ENCODE measurements around the gene TMEM163.

DNA sequence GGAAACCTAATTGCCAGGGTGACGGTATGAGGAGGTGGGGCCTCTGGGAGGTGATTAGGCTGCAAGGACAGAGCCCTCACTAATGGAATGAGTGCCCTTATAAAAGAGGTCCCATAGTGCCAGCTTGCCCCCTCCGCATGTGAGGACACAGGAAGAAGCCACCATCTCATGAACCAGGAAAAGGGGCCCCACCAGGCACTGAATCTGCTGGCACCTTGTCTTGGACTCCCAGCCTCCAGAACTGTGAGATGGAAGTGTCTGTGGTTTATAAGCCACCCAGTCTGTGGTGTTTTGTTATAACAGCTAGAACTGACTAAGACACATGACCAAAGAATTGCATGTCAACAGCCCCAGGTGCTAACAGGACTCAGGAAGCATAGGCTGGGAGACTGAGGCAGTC lies 250.6 kb downstream of the TMEM163 start:
- TF ChIP-seq, protein P1, sequence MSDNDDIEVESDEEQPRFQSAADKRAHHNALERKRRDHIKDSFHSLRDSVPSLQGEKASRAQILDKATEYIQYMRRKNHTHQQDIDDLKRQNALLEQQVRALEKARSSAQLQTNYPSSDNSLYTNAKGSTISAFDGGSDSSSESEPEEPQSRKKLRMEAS (IDR thresholded peaks at IDR 0.05) = no peak
- no peak for TF ChIP-seq CEBPB (IDR thresholded peaks at IDR 0.05)
- TF ChIP-seq RAD21 (IDR thresholded peaks at IDR 0.05; ENCODE audit: low read depth) = no peak
- no peak for TF ChIP-seq TAF1 (IDR thresholded peaks at IDR 0.05; ENCODE audit: low read depth)
- no peak for TF ChIP-seq ZBTB7A (IDR thresholded peaks at IDR 0.05; ENCODE audit: low read depth)
- no peak for TF ChIP-seq EP300 (IDR thresholded peaks at IDR 0.05; ENCODE audit: borderline replicate concordance)
- no peak for TF ChIP-seq REST (IDR thresholded peaks at IDR 0.05; ENCODE audit: low read depth)
- no peak for TF ChIP-seq TCF12 (IDR thresholded peaks at IDR 0.05; ENCODE audit: low read depth)
